ENCODE measurements around the gene NFAT5.

DNA sequence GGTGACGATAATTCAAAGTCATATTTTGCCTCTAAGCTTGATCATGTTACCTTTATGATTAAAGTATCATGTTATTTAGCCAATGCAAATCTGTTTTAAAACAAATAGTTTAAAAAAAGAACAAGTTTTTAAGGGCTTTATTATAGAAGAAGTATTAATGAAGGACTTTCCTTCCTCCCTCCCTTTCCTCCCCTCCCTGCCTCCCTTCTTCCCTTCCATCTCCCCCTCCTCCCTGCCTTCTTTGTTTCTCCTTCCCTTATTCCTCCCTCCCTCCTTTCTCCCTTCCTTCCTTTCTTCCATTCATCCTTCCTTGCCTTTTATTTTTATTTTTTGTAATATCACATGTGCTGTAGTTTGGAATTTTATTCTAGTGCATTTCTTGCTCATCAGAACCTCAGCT is 134.1 kb downstream of the NFAT5 start:
- TF ChIP-seq, protein P1, sequence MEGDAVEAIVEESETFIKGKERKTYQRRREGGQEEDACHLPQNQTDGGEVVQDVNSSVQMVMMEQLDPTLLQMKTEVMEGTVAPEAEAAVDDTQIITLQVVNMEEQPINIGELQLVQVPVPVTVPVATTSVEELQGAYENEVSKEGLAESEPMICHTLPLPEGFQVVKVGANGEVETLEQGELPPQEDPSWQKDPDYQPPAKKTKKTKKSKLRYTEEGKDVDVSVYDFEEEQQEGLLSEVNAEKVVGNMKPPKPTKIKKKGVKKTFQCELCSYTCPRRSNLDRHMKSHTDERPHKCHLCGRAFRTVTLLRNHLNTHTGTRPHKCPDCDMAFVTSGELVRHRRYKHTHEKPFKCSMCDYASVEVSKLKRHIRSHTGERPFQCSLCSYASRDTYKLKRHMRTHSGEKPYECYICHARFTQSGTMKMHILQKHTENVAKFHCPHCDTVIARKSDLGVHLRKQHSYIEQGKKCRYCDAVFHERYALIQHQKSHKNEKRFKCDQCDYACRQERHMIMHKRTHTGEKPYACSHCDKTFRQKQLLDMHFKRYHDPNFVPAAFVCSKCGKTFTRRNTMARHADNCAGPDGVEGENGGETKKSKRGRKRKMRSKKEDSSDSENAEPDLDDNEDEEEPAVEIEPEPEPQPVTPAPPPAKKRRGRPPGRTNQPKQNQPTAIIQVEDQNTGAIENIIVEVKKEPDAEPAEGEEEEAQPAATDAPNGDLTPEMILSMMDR (IDR thresholded peaks at IDR 0.05) = no peak
- TF ChIP-seq POLR2A (IDR thresholded peaks at IDR 0.05) = no peak

Data from testis (tissue), 2 donors.